Ishikawa (cell line): Measurements from ENCODE around the gene HK1.

ENCODE experiments used
- CEBPB ChIP-seq: IDR thresholded peaks from 2 replicates; pipeline ENCODE4 v1.6.1; 2012
- CREB1 ChIP-seq: IDR thresholded peaks from 2 replicates; pipeline ENCODE4 v1.6.1; 2012; ENCODE audit warnings: low read depth
- EGR1 ChIP-seq: IDR thresholded peaks from 2 replicates; pipeline ENCODE4 v1.6.1; 2012
- EP300 ChIP-seq: IDR thresholded peaks from 2 replicates; pipeline ENCODE4 v1.6.1; 2012; ENCODE audit warnings: borderline replicate concordance
- FOXM1 ChIP-seq: IDR thresholded peaks from 2 replicates; pipeline ENCODE4 v1.6.1; 2012; ENCODE audit warnings: low read depth, borderline replicate concordance
- NFIC ChIP-seq: IDR thresholded peaks from 2 replicates; pipeline ENCODE4 v1.6.1; 2012
- RAD21 ChIP-seq: IDR thresholded peaks from 2 replicates; pipeline ENCODE4 v1.6.1; 2012; ENCODE audit warnings: low read depth
- REST ChIP-seq: IDR thresholded peaks from 2 replicates; pipeline ENCODE4 v1.6.1; 2012; ENCODE audit warnings: low read depth, mild to moderate bottlenecking
- TAF1 ChIP-seq: IDR thresholded peaks from 2 replicates; pipeline ENCODE4 v1.6.1; 2012; ENCODE audit warnings: low read depth, mild to moderate bottlenecking
- TCF12 ChIP-seq: IDR thresholded peaks from 2 replicates; pipeline ENCODE4 v1.6.1; 2012; ENCODE audit warnings: low read depth
- TEAD4 ChIP-seq: IDR thresholded peaks from 2 replicates; pipeline ENCODE4 v1.6.1; 2012
- YY1 ChIP-seq: IDR thresholded peaks from 2 replicates; pipeline ENCODE4 v1.6.1; 2012; ENCODE audit warnings: low read depth
- ZBTB7A ChIP-seq: IDR thresholded peaks from 2 replicates; pipeline ENCODE4 v1.6.1; 2012; ENCODE audit warnings: low read depth
- TF ChIP-seq, protein P1 (sequence below): IDR thresholded peaks from 2 replicates; pipeline ENCODE4 v1.6.1; 2012
- TF ChIP-seq, protein P2 (sequence below): IDR thresholded peaks from 2 replicates; pipeline ENCODE4 v1.6.1; 2012

The HK1 gene

DNA sequence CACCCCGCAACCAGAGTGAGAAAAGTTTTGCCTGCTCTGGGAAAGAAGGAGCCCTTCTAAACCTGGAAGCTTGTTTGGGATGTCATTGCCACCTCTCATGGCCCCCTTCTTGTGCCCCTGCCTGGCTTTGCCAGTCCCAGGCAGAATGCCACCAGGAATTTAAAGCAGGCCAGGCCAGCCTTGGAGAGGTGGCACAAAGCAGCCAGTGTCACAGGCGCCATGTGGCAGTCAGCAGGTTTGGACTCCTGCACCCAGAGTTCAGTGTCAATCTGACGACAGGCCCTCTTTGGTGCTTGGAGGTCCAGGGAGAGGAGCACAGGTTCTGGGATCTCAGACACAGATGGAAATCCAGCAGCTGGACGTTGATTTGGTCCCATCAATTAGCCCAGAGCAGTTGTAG, 12.7 kb downstream of the HK1 start:
- TF ChIP-seq FOXM1: no peak
- no peak for TF ChIP-seq TCF12
- no peak for TF ChIP-seq REST
- no peak for TF ChIP-seq EGR1
- TF ChIP-seq, protein P1, sequence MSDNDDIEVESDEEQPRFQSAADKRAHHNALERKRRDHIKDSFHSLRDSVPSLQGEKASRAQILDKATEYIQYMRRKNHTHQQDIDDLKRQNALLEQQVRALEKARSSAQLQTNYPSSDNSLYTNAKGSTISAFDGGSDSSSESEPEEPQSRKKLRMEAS: no peak
- TF ChIP-seq RAD21: no peak
- no peak for TF ChIP-seq TAF1
- no peak for TF ChIP-seq YY1
- TF ChIP-seq ZBTB7A: no peak
- no peak for TF ChIP-seq TEAD4
- no peak for TF ChIP-seq CEBPB

DNA sequence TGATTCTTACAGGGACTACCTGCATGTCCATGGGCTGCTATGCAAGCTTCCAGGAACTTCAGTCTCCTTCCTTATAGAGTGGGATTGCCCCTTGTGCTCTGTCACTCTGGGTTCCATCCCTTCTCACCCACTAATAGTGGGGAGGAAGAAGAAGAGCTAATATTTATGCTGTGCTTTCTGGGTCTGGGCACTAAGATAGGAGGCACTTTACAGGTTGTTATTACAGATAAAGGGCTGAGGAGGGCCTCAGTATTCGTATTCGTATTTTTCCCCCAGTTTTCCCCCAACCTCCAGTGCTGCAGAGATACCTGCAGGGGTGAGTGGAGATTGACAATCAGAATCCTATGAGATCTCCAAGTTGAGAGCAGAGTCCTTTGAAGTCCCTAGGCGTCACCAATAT, 14.2 kb downstream of the HK1 start:
- TF ChIP-seq YY1 (no peak), EGR1 (no peak), FOXM1 (no peak)
- TF ChIP-seq, protein P2, sequence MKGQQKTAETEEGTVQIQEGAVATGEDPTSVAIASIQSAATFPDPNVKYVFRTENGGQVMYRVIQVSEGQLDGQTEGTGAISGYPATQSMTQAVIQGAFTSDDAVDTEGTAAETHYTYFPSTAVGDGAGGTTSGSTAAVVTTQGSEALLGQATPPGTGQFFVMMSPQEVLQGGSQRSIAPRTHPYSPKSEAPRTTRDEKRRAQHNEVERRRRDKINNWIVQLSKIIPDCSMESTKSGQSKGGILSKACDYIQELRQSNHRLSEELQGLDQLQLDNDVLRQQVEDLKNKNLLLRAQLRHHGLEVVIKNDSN: no peak

DNA sequence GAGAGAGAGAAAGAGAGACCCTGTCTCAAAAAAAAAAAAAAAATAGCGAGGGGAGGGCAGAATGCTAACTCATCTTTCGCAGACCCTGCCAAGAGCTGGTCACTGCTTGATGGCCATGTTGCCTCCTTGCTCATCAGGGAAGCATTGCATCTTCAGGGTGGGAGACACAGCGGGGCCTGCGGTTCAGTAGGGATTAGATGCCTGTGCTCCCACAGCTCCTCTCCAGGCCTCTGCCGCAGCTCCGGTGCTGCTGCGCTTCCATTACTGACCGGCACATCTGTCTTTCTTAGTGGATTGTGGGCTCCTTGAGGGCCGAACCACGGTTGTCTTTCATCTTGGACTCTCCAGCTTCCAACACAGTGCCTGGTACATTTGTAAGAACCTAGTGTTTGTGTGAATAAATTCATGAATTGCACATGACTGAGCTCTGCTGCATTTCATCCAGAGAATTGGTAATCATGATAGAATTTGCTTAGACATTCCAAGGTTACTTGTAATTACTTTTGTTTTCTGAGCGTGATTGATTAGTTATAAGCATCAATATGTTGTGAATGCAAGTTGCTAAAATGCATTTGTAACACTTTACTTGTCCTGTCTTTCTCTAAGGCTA, 16.8 kb downstream of the HK1 start:
- TF ChIP-seq, protein P1: no peak
- TF ChIP-seq CREB1: no peak
- no peak for TF ChIP-seq TCF12
- TF ChIP-seq TEAD4: no peak
- TF ChIP-seq, protein P2: no peak
- no peak for TF ChIP-seq NFIC
- no peak for TF ChIP-seq EP300
- no peak for TF ChIP-seq EGR1
- TF ChIP-seq CEBPB: no peak
- TF ChIP-seq REST: no peak
- no peak for TF ChIP-seq ZBTB7A
- no peak for TF ChIP-seq TAF1
- TF ChIP-seq YY1: no peak
- TF ChIP-seq RAD21: no peak
- no peak for TF ChIP-seq FOXM1

GRCh38 chr10:69303632-69304051, 25.3 kb downstream of the HK1 start:
- TF ChIP-seq REST: no peak
- no peak for TF ChIP-seq NFIC
- no peak for TF ChIP-seq TEAD4
- no peak for TF ChIP-seq CREB1
- TF ChIP-seq, protein P2: no peak
- no peak for TF ChIP-seq EGR1
- TF ChIP-seq TAF1: no peak
- TF ChIP-seq RAD21: no peak
- no peak for TF ChIP-seq FOXM1
- TF ChIP-seq TCF12: no peak
- TF ChIP-seq CEBPB: no peak
- TF ChIP-seq, protein P1: no peak
- no peak for TF ChIP-seq EP300
- no peak for TF ChIP-seq YY1
- no peak for TF ChIP-seq ZBTB7A
